GM12875 (cell line): ENCODE data around the gene ATP8B3.

Experiments used
- H3K4me3 ChIP-seq: one replicate; pipeline ENCODE4 v1.5.1; 2011; ENCODE audit warnings: low read depth, low read length, control low read depth
- CTCF ChIP-seq: IDR thresholded peaks from 2 replicates; pipeline ENCODE4 v1.5.1; 2011; ENCODE audit warnings: low read depth, mild to moderate bottlenecking, control low read depth, inconsistent platforms, low read length, moderate library complexity, borderline replicate concordance; ENCODE audit not compliant: insufficient read depth

ATP8B3 gene

GRCh38 chr19:1819341-1820255 is 7.5 kb upstream of the ATP8B3 start:
- no peak overlapping the region for H3K4me3 ChIP-seq

GRCh38 chr19:1818549-1819195 is 6.6 kb upstream of the ATP8B3 start:
- no peak for TF ChIP-seq CTCF
- H3K4me3 ChIP-seq = no peak overlapping the region

More at GRCh38 chr19:1819341-1820255, 7.5 kb upstream of the ATP8B3 start:
- no peak for TF ChIP-seq CTCF

GRCh38 chr19:1817553-1818179 is 5.6 kb upstream of the ATP8B3 start:
- H3K4me3 ChIP-seq = no peak overlapping the region
- TF ChIP-seq CTCF = no peak

- no peak for TF ChIP-seq CTCF
- no peak overlapping the region for H3K4me3 ChIP-seq
Observed at GRCh38 chr19:1816530-1817298, 4.6 kb upstream of the ATP8B3 start.

- no peak for TF ChIP-seq CTCF
- no peak overlapping the region for H3K4me3 ChIP-seq
Observed at GRCh38 chr19:1815605-1816529, 3.8 kb upstream of the ATP8B3 start.

GRCh38 chr19:1814833-1815604 is 2.9 kb upstream of the ATP8B3 start:
- H3K4me3 ChIP-seq = no peak overlapping the region
- TF ChIP-seq CTCF = no peak
